Activated CD4-positive, alpha-beta T cell treated with anti-CD3 and anti-CD28 coated beads, Interleukin-2, amount 50 U/mL, for 4 hours (primary cell): ENCODE data around the gene ARVCF.
A peak's percentile ranks its signal among the peaks of the same experiment; 100 is the strongest.

ENCODE experiments used
- DNase-seq, 2 experiments: peaks; one replicate each; pipeline ENCODE4 v3.0.0-alpha.2; 2020

Gene ARVCF

DNA sequence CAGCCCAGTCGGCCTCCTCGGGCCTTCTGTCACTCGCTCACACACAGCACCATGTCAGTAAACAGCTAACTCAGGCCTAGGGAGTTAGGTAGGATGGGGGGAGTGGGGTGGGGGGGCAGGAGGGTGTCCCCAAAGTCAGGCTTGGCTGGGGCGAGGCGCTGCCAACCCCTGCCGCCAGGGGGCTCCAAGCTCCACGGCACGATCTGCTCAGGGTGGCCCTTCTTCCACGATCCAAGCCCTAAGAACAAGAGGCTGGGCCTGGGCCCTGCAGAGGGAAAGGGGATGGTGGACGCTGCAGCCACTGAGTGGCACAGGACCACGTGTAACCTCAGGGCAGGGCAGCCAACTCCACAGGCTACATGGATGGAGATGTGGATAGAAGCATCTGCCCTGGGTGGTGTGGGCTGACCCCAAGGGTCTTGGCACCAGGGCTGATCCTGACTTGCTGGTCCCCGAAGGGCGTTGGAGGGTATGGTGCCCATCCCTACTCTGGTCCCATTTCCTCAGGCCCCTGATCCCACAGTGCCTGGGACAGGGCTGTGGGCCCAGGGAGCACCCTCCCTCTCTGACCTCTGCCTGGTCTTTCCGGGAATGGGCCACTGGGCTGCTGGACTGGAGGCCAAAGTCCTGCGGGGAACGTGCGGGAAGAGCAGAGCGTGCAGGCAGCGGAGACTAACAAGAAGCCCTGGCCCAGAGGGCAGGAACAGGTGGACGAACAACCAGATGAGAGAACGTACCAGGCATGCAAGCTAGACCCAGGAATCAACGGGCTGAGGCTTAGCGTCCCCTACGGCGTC is 45.9 kb downstream of the ARVCF start:
- peak; percentile 77 to 83 for DNase-seq

DNA sequence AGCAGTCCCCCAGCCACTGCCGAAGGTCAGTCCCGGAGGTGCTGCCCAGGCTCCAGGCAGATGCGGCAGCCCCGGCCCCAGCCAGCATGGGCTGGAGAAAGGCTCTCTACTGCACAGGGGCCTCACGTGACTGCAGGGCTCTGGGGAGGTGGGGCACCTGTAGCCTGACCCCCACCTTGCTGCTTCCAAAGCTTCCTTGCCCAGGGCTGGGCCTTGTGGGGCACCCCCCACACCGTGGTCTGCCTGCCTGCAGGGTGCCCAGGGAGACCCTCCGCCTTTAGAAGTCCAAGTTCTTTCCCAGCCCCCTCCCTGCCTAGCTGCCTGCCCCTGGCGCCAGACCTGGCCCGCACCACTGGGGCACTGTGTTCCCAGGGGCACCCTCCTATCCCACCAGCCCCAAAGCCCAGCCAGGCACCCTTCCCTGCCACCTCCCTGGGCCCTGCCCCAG is 46.6 kb downstream of the ARVCF start:
- DNase-seq: no peak

DNA sequence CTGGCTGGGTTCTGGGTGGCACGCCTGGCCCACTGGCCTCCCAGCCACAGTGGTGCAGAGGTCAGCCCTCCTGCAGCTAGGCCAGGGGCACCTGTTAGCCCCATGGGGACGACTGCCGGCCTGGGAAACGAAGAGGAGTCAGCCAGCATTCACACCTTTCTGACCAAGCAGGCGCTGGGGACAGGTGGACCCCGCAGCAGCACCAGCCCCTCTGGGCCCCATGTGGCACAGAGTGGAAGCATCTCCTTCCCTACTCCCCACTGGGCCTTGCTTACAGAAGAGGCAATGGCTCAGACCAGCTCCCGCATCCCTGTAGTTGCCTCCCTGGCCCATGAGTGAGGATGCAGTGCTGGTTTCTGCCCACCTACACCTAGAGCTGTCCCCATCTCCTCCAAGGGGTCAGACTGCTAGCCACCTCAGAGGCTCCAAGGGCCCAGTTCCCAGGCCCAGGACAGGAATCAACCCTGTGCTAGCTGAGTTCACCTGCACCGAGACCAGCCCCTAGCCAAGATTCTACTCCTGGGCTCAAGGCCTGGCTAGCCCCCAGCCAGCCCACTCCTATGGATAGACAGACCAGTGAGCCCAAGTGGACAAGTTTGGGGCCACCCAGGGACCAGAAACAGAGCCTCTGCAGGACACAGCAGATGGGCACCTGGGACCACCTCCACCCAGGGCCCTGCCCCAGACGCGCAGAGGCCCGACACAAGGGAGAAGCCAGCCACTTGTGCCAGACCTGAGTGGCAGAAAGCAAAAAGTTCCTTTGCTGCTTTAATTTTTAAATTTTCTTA is 47.3 kb downstream of the ARVCF start:
- DNase-seq: no peak

DNA sequence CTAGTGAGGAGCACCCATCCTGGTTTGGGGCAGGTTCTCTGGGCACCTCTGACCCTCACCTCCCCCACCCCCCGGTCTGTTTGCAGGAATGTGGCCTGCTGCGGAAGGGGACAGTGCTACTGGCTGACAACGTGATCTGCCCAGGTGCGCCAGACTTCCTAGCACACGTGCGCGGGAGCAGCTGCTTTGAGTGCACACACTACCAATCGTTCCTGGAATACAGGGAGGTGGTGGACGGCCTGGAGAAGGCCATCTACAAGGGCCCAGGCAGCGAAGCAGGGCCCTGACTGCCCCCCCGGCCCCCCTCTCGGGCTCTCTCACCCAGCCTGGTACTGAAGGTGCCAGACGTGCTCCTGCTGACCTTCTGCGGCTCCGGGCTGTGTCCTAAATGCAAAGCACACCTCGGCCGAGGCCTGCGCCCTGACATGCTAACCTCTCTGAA is 48.2 kb downstream of the ARVCF start:
- DNase-seq: no peak

DNA sequence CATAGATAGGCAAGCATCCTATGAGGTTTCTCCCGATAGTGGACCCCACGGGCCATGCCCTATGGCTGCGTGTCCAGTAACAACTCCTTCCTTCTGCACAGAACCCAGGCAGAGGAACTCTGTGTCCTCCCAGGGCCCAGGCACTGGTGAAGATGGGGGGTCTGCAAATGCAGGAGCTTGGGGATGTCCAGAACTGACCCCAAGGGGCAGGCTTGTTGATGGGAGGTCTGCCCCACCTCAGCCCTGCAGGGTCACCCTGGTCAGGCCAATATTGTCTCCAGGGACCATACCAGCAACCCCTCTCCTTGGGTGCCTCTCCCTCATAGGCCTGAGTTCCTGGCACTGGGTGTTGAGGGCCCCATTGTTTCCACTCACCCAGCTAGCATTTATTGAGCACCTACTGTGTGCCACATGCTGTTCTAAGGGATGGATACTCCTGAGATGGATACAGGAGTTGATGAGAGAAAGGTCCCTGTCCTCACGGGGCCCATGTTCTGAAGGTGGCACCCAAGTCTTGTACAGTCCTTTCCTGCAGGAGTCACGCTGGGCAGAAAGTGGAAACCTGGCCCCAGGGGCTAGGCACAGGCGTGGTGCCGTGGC is 48.7 kb downstream of the ARVCF start:
- no peak for DNase-seq

DNA sequence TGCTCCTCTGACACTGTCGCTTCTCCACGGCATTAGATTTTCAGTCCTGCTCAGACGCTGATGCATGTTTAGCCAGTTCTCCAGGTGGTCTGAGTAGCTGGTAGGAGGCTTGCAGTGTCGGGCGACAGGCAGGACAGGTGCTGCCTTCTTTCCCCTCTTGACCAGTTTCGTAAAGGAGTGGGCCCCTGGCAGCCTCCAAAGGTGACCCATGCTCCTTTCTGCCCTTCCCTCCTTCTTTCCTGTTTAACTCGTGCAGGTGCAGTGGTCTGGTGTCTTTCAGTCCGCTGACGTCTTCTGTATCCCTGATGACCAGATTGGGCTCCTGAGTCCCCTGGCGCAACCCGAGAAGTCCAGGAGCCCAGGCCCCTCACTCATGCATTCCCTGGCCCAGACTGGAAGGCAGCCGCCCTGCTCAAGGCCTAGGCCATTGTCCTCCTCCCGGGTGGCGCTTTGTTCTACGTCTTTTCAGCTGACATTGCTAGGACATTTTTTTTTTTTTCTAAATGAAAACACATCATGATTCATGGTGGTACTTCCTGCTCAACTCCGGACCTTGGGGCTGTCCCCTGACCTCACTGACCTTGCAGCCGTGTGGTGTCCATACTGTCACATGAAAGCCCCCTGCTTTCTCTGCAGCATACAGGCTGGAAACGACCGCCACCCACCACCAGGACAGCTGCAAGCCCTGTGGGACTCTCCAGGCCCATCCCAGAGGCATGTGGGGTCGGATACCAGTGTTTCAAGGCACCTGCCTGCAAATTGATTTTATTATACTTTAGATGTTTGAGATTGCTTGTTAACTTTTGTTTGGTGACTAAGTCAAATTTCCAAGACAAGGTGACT is 49.5 kb downstream of the ARVCF start:
- DNase-seq: no peak

DNA sequence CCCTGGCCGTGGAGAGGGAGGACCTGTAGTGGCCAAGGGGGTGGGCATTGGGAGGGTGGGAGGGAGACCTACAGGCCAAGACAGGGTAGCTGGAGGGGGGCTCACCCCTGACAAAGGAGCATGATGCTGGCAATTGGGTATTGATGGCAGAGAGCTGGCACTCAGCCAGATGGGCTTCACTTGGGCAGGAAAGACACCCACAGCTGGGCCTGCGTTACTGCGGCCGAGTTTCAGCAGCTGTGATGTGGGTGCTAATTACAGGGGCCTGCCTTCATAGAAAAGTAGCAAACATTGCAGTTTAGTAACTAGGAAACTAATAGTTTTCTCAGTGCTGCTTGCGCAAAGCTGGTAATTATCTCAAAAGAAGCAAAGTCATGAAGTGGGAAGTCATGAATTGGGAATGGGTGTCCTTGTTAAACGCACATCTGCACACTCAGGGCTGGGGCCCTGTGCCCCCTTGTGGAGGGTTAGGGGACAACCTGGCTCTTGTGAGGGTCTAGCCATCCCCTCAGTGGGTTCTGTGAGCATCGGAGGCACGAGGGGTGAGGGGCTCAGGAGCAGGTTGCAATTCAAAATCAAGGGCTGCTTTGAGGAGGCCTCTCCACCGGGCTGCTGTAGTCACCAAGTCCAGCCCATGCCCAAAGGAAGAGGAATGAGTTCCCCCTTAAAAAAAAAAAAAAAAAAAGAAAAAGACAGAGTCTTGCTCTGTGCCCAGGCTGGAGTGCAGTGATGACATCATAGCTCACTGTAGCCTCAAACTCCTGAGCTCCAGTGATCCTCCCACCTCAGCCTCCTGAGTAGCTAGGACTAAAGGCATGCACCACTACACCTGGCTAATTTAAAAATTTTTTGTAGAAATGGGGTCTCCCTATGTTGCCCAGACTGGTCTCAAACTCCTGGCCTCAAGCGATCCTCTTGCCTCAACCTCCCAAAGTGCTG is 50.6 kb downstream of the ARVCF start:
- no peak for DNase-seq

DNA sequence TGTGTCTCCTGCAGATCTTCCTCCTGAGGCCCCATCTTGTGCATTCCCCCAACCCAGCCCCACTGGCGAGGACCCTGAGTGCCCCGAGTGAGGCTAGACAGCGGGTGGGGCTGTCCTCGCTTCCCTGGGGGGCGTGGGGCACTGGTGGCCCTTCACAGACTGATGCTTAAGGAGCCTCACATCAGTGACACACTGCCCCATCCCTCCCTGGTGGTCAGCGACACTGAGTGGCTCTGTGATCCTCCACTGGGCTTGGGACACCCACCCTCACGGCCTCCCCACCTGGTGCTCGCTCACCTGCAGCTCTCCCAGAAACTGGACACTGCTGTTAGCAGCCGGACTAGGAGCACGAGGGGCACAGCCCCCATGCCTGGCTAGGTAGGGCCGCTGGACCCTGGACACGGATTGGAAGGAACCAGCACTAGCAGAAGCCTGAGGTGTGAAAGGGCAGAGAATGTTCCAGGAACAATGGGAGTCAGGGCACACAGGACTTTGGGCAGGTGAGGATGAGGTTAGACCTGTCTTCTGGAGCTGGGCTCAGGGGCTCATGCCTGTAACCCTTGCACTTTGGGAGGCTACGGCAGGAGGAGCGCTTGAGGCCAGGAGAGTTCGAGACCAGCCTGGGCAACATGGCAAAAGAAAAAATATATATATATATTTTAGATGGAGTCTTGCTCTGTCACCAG is 51.8 kb downstream of the ARVCF start:
- no peak for DNase-seq

DNA sequence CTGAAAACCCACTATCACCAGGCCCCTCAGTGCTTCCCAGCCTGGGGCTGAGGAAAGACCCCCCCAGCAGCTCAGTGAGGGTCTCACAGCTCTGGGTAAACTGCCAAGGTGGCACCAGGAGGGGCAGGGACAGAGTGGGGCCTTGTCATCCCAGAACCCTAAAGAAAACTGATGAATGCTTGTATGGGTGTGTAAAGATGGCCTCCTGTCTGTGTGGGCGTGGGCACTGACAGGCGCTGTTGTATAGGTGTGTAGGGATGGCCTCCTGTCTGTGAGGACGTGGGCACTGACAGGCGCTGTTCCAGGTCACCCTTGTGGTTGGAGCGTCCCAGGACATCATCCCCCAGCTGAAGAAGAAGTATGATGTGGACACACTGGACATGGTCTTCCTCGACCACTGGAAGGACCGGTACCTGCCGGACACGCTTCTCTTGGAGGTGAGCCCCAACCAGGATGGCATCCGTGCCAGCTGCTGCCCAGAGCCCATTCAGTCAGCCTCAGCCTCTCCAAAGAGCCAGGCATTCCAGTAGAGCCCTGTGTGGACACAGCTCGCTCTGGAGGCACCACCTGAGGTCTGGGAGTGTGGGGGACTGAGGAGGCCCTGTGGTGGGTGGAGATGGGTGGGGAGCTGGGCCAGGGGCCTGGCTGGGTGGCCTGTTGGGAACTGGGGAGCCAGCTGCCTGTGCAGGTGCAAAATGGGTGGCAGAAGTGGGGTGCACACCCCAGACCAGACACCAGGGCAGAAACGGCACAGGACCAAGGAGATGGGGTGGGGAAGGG is 52.6 kb downstream of the ARVCF start:
- DNase-seq: no peak

DNA sequence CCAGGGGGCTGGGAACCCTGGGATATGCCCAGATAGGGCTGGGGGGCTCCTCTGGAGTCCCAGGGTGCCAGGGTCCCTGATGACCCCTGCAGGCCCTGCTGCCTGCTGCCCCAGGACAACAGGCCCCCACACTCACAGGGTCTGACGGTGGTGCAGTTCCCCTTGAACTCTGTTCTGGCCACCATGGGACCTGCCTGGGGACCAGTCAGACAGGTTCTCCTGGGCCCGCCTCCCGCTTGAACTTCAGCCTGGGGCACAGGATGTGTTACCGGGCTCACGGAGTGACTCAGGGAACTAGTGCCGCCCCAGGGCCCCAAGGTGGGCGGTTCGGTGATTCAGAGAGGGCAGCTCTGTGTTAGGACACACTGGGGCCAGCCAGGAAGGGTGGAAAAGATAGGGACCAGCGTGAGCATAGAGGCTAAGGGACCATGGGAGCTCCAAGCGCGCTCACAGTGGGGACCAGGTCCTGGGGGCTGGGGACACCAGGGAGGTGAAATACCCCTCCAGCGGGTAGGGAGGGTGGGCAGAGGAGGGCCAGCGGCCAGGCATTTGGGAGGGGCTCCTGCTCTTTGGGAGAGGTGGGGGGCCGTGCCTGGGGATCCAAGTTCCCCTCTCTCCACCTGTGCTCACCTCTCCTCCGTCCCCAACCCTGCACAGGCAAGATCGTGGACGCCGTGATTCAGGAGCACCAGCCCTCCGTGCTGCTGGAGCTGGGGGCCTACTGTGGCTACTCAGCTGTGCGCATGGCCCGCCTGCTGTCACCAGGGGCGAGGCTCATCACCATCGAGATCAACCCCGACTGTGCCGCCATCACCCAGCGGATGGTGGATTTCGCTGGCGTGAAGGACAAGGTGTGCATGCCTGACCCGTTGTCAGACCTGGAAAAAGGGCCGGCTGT is 53.5 kb downstream of the ARVCF start:
- DNase-seq: no peak

DNA sequence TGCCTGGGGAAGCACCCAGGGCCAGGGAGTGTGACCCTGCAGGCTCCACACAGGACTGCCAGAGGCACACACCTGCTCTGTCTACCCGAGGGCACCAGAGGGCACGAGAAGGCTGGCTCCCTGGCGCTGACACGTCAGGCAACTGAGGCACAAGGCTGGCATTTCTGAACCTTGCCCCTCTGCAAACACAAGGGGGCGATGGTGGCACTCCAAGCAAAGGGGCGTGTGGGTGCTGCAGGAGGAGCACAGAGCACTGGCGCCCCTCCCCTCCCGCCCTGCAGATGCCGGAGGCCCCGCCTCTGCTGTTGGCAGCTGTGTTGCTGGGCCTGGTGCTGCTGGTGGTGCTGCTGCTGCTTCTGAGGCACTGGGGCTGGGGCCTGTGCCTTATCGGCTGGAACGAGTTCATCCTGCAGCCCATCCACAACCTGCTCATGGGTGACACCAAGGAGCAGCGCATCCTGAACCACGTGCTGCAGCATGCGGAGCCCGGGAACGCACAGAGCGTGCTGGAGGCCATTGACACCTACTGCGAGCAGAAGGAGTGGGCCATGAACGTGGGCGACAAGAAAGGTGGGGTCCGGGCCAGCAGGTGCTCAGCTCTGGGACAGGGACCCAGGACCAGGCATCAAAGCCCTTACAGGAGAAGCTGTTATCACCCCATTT is 54.2 kb downstream of the ARVCF start:
- peak; percentile 45 to 56 for DNase-seq

DNA sequence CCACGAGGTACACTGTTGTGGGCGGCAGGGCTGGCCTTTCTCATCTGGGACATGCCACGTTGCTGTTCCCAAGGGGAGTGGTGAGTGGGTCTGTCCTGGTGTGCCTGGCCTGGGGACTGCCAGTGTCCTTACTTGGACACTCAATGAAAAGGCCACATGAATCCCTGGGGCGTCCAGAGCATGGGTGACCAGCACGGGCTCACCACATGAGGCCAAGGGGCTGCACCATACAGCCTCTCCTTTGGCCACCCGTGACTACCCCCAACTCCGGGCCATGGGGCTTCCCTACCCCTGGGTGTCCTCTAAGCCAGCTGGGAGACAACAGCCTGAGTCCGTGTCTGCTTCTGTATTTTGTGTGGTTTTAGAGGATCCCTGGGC is 54.8 kb downstream of the ARVCF start:
- no peak for DNase-seq

DNA sequence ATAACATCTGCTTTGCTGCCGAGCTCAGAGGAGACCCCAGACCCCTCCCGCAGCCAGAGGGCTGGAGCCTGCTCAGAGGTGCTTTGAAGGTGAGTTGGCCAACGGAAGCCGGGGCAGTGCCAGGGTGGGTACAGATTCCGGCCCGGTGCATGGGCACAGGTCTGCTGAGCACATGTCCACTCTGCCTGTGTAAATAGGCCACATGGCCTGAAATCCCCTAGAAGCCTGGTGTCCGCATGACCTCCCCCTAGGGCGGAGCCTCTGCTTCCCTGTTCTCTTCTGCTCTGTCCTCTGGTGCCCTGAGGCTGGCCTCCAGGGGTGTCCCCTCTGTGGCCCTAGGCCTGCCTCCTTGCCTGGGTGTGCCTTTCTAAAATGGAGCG is 55.4 kb downstream of the ARVCF start:
- no peak for DNase-seq

DNA sequence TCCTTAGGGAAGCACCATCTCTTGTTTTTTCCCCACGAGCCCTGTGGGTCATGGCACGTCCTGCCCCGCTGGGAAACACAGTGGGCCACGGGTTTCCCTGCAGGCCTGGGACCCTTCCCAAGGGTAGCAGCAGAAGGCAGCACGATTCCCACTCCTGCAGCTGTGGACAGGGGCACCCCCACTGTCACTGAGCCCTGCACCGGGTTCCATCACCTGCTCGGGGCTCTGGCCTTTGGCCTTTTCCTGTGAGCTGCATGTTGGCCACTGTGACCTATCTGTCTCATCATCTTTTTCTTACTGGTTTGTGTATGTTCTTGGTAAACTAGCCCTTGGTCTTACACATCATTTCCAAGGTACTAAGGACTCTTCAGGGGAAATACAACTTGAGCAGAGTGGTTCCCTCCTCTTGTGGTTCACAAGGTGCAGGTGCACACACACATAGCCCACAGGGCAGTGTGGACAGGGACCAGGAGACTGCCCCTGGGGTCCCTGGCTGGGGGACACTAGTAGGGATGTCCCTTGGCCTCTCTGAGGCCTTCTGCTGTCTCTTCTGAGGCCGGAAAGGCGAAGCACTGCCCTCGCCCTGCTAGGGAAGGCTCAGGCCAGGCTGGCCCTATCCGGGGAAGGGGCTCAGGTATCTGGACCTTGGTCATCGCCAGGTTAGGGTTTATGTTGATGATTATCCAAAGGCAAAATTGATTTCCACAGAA is 56.0 kb downstream of the ARVCF start:
- DNase-seq: no peak

DNA sequence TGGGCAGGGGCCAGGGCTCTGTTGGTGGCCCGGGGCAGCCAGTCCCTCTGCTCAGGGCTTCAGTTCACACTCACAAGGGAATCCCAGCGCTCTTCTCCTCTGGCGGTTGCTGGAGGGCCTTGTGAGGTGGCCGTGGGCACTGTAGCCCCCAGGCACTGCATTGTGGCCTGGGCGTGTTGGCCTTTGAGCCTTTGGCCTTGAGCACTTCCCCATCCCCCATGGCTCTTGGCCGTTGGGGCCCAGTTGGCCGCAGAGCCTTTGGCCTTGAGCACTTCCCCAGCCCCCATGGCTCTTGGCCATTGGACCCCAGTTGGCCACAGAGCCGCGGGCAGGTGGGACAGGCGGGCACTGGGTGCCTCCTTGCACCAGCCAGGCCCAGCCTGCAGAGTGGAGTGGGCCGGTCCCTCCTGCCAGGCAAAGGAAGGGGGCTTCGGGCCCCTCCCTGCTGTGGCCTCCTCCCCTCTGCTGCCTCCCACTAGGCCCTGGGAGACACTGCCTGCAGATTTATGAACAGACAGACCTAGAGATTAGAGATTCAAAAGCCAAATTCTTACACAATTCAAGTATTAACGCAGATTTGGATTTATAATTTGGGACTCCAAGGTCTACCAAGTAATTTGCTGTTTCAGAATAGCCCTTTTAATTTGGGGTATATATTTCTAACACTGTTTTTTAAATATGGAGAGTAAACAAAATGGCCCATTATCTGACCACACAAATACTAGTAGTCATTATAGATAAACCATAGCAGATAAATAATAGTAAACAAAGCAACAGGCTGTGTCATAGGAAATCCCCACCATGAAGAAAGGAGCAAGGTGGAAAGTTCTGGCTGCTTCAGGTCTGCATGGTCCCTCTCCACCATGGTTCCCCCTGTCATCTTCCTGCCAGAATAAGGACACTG is 56.8 kb downstream of the ARVCF start:
- no peak for DNase-seq

DNA sequence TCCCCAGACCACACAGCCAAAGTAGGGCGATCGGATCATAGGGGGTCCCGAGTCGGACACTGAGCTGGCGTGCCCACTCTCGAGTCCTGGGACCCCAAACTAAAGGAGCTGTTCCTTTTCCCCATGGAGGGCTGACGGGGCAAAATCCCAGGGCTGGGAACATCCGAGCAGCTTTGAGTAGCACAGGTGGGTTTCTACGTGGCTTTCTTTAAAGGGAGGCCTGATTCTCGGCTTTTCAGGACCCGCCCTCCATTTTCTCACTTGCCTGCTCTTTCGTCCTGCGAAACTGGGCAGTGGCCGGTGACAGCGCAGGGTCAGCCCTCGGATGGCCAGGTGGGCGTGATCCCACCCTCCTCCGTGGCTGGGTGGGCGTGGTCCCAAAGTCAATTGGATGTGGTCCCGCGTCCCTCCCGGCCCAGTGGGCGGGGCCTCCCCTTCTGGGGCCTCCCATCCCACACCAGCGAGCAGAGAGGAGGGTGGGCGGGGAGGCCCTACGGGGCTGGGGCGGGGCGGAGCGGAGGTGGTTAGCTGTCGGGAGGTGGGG is 57.5 kb downstream of the ARVCF start:
- DNase-seq: no peak
